ENCODE data around the gene ZGLP1.
"Not testable (repeated sequence)": the region's sequence is repeated elsewhere in the genome, so short reads cannot be mapped to it uniquely, and the experiment has no call there.

The ZGLP1 gene

GRCh38 chr19:10309423-10309822 lies at the start of gene ZGLP1:
Gene ZGLP1, minus strand, starts transcription at chr19:10309815.
- DNase-seq: no peak

DNA sequence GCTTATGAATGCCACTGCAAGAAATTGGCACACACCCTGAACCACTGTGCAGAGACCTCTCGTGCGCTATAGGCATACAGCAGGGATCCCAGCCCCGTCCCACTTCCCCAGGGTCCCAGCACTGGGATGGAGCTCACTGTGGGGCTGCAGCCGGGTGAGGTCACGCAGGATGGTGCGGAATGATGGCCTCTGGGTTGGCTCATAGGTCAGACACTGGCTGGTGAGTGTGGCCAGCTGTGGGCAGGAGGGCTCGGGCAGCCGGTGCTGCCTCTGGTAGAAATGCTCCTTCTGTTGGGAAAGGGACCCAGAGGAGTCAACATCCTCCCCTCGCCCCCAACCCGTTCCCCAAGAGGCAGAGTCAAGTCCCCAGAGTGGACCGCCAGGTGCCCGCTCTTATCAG lies 46.8 kb upstream of the ZGLP1 start:
- DNase-seq: no peak

GRCh38 chr19:10353793-10354391 lies 44.3 kb upstream of the ZGLP1 start:
- no peak for DNase-seq

- DNase-seq: no peak
Measured at GRCh38 chr19:10352764-10353671, 43.4 kb upstream of the ZGLP1 start.

DNA sequence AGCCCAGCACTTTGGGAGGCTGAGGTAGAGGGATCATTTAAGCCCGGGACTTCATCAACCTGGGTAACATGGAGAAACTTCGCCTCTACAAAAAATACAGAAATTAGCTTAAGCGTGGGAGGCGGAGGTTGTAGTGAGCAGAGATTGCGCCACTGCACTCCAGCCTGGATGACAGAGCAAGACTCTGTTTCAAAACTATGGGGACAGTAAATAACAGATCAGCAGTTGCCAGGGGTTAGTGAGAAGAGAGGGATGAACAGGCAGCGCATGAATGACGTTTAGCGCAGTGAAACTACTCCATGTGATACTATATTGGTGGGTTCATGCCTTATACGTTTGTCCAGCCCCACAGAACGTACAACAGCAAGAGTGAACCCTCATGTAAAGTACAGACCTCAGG lies 36.9 kb upstream of the ZGLP1 start:
- DNase-seq: no peak

DNA sequence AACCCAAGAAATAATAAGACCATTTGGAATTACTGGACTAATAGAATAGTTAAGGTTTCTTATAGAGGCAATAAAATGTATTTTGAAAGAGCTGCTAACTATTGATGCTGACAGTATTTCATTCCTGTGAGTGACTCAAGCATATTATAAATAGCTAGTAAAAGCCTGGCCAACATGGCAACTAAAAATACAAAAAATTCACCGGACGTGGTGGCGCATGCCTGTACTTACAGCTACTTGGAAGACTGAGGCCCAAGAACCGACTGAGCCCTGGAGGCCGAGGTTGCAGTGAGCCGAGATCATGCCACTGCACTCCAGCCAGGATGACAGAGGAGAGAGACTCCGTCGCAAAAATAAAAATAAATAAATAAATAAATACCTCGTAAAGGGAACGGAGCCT lies 35.2 kb upstream of the ZGLP1 start:
- DNase-seq: no peak

- DNase-seq: no peak
Measured at GRCh38 chr19:10343495-10343894, 33.9 kb upstream of the ZGLP1 start.

GRCh38 chr19:10339977-10340376 lies 30.4 kb upstream of the ZGLP1 start:
- no peak for DNase-seq

- peak; percentile 68 for DNase-seq
Measured at GRCh38 chr19:10339380-10339960, 29.9 kb upstream of the ZGLP1 start, which contains the start of gene ICAM3. Gene ICAM3, minus strand, starts transcription at chr19:10339624. Its CDS starts 10 bp downstream, at chr19:10339614.

DNA sequence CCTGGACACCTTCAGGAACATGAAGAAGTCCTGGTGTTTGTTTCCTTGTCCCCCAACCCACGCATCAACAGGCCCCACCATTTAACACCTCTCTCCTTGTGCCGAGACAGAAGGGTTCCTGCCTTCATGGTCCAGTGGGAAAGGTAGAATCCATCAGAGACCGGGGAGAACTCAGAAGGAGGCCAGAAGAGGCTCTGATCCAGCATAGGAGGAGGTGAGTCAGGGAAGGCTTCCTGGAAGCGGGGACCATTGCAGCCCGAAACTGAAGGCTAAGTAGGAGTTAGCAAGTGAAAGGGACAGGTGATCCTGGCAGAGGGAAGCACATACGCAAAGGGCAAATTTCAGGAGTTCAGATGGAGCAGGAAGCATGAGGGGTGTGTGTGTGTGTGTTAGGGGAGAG lies 29.3 kb upstream of the ZGLP1 start:
- DNase-seq: no peak

GRCh38 chr19:10336725-10337124 lies 27.1 kb upstream of the ZGLP1 start:
- DNase-seq: not testable (repeated sequence)

GRCh38 chr19:10335352-10335985 lies 25.9 kb upstream of the ZGLP1 start:
- no peak for DNase-seq

DNA sequence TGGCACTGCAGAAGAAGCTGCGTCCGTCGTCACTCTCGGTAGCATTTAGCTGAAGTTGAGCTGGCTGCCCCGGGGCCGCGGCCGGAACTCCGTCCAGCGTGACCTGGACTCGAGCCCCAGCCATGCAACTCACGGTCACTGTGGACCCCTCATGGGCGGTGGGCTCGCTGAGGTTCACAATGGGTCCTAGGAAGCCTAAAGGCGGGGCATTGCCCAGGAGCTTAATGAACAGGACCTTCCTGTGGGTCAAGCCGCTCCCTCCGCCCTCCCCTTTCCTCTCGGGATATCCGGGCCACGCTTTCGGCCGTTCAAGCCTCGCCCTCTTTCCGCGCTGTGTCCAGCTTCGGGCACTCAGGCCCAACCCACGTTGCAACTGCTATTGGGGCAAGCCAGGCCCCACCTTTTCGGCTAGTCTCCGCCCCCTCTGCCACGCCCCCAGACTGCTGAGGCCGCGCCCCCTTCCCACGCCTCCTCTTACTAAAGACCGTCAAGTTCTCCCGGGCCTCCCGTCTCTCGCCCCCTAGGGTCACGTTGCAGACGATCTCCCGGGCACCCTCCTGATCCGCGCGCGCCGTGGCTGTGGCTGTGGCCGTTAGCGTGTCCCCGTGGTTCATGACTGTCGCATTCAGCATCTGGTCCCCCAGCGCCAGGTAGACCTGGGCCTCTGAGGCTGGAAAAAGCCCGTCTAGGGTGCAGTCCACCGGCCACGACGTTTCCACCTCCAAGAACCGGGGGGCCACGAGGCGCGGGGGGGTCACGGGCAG lies 25.2 kb upstream of the ZGLP1 start:
- no peak for DNase-seq

DNA sequence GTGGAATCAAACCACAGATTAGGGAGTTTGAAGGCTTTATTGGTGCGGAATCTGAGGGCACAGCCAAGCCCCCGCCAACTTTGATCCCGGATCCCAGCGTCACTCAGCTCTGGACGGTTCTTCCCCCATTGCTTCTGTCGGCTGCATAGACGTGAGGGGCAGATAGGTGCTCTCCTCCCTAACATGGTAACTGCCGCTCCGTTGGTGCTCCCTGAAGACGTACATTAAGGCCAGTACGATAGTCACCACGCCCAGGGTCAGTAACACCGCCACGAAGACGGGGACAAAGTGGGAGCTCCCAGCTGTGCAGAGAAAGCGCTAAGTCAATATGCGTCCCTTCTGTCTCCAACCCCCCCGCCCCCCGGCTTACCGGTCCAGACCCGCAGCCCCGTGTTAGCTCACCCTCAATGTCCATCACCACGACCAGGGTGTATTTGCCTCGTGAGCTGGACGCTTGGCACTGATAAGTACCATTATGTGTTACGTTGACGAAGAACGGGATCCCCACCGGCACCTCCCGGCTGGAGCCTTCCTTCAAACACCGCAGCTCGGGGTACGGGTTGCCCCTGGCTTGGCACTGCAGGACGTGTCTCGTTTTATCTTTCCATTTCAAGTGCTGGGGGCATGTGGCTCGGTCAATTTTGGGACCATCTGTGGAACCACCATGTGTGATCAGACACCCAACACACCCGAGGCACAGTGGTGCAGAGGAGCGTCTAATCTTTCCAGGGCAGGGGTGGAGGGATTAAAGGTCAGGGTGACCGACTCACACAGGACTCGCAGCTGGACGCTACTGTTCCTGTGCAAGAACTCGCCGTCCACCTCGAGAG lies 24.4 kb upstream of the ZGLP1 start:
- no peak for DNase-seq

DNA sequence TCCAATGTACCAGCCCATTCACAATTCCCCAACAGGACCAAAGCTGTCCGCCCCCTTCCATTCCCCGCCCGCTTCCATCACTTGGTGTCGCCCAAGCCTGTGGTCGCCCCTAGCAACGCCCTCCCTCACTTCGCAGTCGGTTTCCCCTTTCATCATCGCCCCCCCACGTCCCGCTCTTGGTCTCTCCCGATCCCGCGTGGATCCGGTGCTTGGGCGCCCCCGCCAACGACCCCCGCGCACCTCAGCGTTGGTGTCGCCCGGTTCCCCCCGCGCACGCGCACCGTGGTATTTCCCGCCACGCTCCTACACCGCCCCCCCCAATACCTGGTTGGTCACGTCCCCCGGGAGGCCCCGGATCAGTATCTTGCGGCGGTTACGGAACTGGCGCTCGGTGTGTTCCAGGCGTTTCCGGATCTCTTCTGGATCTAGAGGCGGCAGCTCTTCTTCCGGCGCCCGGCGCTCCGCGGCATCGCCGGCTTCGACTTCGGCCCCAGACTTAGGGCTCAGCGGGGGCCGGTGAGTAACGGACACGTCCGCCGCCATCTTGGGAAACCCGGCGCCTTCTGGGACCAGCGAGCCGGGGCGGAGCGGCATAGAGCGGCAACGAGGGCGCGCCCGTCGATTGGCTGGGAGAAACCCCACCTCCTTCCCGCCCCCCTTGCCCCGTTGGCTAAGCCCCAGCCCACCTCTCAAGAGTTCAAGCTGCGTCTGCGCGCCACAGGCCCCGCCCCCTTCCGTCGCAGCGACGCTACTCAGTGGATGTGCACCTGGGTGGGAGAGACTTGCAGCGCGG lies 23.5 kb upstream of the ZGLP1 start, which contains the start of gene RAVER1:
TSS of gene RAVER1 (minus strand) at position 565 of the 793 bp plus-strand sequence. CDS start at position 543, 22 bp downstream.
- peak; percentile 98 for DNase-seq

DNA sequence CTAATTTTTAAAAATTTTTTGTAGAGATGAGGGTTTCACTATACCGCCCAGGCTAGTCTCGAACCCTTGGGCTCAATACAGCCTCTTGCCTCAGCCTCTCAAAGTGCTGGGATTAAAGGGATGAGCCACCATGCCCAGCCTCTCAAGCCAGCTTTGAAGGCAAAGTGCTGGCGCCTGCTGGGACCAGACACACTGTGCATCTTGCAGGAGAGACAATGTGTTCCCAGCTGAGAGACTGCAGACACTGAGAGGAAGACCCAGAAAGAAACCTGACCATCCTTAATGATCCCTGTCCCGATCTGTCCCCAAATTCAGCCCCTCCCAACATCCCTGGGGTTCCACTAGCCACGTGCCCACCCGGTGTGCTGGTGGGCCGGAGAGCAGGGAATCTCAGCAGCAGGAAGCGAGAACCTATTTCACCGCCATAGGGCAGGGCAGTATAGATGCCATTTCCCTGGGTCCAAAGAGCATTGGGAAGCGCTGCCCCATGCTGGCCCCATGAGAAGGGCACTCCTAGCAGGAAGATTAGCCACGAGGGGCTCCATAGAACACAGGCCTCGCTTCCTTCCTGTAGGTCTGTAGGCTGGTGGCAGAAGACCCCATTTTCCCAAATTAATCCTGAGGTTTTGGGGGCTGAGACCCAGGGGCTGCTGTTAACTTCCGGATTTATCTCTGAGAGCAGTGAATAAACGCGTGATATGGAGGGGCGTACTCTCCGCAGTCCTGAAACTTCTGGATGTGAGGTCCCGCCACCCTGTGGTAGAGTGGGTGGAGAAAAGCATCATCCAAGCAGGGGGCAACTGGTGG lies 22.7 kb upstream of the ZGLP1 start:
- no peak for DNase-seq

- no peak for DNase-seq
Measured at GRCh38 chr19:10329555-10329954, 19.9 kb upstream of the ZGLP1 start.

DNA sequence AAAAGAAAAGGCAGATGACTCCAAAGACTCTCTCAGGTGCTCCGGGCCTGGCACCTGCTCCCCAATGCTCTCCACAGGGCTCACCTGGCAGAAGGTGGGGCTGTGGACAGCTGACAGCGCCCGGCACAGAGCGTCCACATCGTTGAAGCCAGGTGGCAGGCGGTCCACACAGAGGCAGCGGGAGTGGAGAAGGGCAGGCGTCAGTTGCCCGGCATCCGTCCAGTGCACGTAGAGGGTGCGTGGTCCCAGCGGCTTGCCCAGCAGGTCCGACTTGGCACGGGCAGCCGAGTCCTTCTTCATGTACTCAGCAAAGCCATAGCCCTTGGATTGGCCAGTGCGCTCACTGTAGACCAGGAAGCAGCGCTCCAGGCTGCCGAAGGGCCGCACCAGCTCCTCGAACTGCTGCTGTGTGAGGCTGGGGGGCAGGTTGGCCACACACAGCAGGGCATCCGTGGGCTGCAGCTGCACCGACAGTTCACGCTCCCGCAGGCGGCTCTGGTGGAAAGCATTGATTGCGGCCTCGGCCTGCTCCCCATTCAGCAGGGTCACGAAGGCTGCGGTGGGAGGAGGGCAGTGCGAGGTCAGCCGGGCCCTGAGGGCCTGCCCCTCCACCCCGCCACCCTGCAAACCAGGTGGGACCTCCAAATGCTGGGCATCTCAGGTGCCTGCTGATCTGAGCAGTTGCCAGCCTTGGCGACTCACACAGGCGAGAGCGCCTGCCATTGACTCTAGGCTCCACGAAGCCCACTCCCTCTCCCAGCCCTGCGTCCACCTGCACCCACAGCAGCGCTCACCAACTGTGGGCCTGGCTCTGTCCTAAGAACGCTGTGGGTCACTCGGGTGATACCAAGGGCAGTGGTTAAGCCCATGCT lies 19.2 kb upstream of the ZGLP1 start:
- no peak for DNase-seq

- no peak for DNase-seq
Measured at GRCh38 chr19:10327793-10328192, 18.2 kb upstream of the ZGLP1 start.

All from activated gamma-delta T cell treated with Interleukin-2 at 50 U/mL for 16 hours (primary cell).